Measurements from ENCODE around the gene SCN3B. TPM values are rescaled to one million over a fixed set of nuclear protein-coding genes. Genes with fewer than 3 reads are reported as not detected.

Gene SCN3B
- total and polyA plus RNA-seq, 7 donors = 11.1 to 69.0 (median 21.7) TPM

DNA sequence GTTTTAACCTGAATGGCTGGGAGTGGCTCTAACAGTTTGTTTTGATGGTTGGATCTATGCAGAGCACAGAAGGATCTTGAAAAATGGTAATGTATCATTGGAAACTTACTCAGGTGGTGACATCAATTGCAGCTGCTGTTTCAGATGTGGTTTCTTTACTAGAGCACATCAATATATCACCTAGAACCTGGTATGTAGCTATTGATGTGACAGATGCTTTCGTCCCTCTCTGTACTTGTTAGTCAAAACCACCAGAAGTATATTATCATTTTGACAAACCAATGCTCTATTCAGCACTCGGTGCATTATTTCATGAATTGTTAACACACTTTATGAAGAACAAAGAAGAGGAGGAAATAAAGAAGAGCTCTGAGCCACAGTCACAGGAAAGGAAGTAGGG is 26.6 kb upstream of the SCN3B start:
- Histone ChIP-seq H3K9me3 (no peaks in the 10 kb centered on the region), H3K27ac (no peak overlapping the region), H3K4me3 (no peak overlapping the region), H3K27me3 (ENCODE audit: insufficient read depth in 3 of 3, low read length in 2 of 3) (no peaks in the 10 kb centered on the region), H3K36me3 (ENCODE audit: insufficient read depth in 1 of 2, low read depth in 1 of 2) (no peaks in the 10 kb centered on the region), H3K4me1 (no peaks in the 10 kb centered on the region)
- intact Hi-C loops (cut with DNase I) = no loop called here
- TF ChIP-seq, protein P1, sequence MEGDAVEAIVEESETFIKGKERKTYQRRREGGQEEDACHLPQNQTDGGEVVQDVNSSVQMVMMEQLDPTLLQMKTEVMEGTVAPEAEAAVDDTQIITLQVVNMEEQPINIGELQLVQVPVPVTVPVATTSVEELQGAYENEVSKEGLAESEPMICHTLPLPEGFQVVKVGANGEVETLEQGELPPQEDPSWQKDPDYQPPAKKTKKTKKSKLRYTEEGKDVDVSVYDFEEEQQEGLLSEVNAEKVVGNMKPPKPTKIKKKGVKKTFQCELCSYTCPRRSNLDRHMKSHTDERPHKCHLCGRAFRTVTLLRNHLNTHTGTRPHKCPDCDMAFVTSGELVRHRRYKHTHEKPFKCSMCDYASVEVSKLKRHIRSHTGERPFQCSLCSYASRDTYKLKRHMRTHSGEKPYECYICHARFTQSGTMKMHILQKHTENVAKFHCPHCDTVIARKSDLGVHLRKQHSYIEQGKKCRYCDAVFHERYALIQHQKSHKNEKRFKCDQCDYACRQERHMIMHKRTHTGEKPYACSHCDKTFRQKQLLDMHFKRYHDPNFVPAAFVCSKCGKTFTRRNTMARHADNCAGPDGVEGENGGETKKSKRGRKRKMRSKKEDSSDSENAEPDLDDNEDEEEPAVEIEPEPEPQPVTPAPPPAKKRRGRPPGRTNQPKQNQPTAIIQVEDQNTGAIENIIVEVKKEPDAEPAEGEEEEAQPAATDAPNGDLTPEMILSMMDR (IDR thresholded peaks at IDR 0.05) = no peak
- no peak for DNase-seq
- WGBS, 3 donors = 70 to 89% (median 75%) methylated on average over 2 of the region's 2 CpGs
- no peak for ATAC-seq

DNA sequence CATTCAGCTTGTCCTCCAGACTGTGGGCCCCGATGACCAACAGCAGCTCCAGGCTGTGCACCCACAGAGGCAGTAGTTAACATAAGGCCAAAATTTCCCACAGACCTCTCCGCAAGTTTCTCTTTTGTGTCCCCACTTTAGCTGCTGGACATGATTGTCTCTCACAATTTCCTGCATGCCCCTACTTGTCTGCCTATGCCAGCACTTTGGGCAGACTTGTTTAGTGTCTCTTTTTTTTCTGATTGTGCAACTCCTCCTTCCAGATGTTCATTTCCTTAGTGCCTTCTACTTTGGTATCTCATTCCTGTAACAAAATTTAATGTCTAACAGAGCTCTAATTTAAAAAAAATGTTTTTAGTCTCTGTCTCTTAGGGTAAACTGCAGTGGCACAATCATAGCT is 23.8 kb upstream of the SCN3B start:
- intact Hi-C loops (cut with DNase I) = no loop called here
- Histone ChIP-seq H3K4me3 (no peak overlapping the region), H3K9me3 (no peaks in the 10 kb centered on the region), H3K36me3 (ENCODE audit: insufficient read depth in 1 of 2, low read depth in 1 of 2) (no peaks in the 10 kb centered on the region), H3K4me1 (no peaks in the 10 kb centered on the region), H3K27ac (no peak overlapping the region), H3K27me3 (ENCODE audit: insufficient read depth in 3 of 3, low read length in 2 of 3) (no peaks in the 10 kb centered on the region)
- no peak for DNase-seq
- 92 to 98% (median 92%) methylated on average over 2 of the region's 2 CpGs for whole genome bisulfite sequencing, 3 donors
- TF ChIP-seq, protein P1 (IDR thresholded peaks at IDR 0.05) = no peak
- ATAC-seq = no peak

DNA sequence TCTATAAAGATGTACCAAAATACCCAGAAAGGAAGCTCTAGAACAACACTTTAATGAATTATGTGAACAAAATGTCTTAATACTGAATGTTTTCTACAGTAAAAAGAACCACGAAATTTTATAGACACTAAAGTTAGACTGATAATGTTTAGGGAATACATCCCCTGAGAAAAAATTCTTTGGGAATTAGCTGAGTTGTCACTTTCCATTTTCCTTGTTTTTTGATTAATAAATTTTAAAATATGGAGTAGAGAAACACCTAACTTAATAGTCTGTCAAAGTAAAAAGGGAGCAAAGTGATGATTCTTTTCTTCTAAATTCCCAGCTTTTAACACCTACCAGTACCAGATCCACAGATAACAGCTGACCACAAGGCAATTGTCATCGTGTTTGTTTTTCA is 23.1 kb upstream of the SCN3B start:
- no peaks in the 10 kb centered on the region for H3K27me3 ChIP-seq (ENCODE audit: insufficient read depth in 3 of 3, low read length in 2 of 3)
- TF ChIP-seq, protein P1 (IDR thresholded peaks at IDR 0.05) = no peak
- no peaks in the 10 kb centered on the region for H3K4me1 ChIP-seq
- no peak overlapping the region for H3K27ac ChIP-seq
- H3K36me3 ChIP-seq (ENCODE audit: insufficient read depth in 1 of 2, low read depth in 1 of 2) = no peaks in the 10 kb centered on the region
- 76 to 81% (median 80%) methylated on average over 2 of the region's 2 CpGs for WGBS, 3 donors
- H3K9me3 ChIP-seq = no peaks in the 10 kb centered on the region
- DNase-seq = no peak
- intact Hi-C loops (cut with DNase I) = no loop called here
- no peak for ATAC-seq
- H3K4me3 ChIP-seq = no peak overlapping the region

DNA sequence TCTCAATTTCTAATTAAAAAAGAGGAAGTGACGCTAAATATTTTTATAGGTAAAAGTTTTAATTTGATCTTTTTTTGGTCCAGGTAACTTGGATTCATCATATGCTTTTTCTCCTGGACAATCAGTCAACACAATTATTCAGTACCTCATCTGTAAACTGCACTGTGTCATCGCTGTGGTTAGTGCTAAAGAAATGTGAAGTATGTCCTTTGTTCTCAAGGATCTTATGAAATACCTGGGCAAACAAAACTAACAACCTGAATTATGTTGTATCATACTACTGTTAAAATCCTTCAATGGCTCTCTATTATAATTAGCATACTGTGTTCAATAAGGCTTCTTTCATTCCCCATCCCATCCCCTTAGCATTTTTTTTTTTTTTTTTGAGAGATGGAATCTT is 19.9 kb upstream of the SCN3B start:
- DNase-seq (no peak), ATAC-seq (no peak)
- WGBS, 3 donors = 49 to 80% (median 50%) methylated on average over 2 of the region's 2 CpGs
- Histone ChIP-seq H3K27me3 (ENCODE audit: insufficient read depth in 3 of 3, low read length in 2 of 3) (no peaks in the 10 kb centered on the region), H3K9me3 (no peaks in the 10 kb centered on the region), H3K27ac (no peak overlapping the region), H3K4me1 (no peaks in the 10 kb centered on the region), H3K4me3 (no peak overlapping the region), H3K36me3 (ENCODE audit: insufficient read depth in 1 of 2, low read depth in 1 of 2) (no peaks in the 10 kb centered on the region)
- intact Hi-C loops (cut with DNase I) = no loop called here
- TF ChIP-seq, protein P1 (IDR thresholded peaks at IDR 0.05) = no peak

DNA sequence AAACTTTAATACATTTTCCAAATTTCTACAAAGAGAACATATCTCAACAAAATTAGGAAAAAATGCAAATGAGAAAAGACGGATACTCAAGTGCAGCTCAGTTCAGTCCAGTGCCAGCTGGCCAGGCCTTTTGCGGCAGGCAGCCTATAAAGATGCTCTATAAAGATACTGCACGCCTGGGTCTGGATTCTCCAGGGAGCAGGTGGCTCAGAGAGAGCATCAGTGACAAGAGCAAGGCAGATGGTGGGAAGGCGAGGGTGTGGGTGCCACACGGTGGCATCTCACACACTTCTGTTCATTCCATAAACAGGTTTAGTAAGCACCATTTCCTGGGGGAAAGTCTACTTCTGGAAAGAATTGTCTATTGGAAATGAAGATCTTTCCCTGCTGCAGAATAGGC is 18.1 kb upstream of the SCN3B start:
- Histone ChIP-seq H3K27ac (no peak overlapping the region), H3K36me3 (ENCODE audit: insufficient read depth in 1 of 2, low read depth in 1 of 2) (no peaks in the 10 kb centered on the region), H3K27me3 (ENCODE audit: insufficient read depth in 3 of 3, low read length in 2 of 3) (no peaks in the 10 kb centered on the region), H3K4me1 (no peaks in the 10 kb centered on the region), H3K9me3 (no peaks in the 10 kb centered on the region), H3K4me3 (no peak overlapping the region)
- 90 to 91% (median 90%) methylated on average over 5 of the region's 5 CpGs for WGBS, 3 donors
- intact Hi-C loops (cut with DNase I) = no loop called here
- TF ChIP-seq, protein P1 (IDR thresholded peaks at IDR 0.05) = no peak
- ATAC-seq (no peak), DNase-seq (no peak)

Measured in psoas muscle (tissue), 8 donors.